GM11168 (cell line): ENCODE data around the gene ADAM17.
"Not testable (repeated sequence)": the region's sequence is repeated elsewhere in the genome, so short reads cannot be mapped to it uniquely, and the experiment has no call there.

ENCODE experiments used
- in situ Hi-C: fragments of 300-500 bp; cut with MboI; formaldehyde crosslinking; loops from one replicate; pipeline ENCODE4 v1.12.0; 2022; ENCODE audit warnings: low sequenced_read_pairs; ENCODE audit not compliant: unreplicated experiment

The ADAM17 gene

DNA sequence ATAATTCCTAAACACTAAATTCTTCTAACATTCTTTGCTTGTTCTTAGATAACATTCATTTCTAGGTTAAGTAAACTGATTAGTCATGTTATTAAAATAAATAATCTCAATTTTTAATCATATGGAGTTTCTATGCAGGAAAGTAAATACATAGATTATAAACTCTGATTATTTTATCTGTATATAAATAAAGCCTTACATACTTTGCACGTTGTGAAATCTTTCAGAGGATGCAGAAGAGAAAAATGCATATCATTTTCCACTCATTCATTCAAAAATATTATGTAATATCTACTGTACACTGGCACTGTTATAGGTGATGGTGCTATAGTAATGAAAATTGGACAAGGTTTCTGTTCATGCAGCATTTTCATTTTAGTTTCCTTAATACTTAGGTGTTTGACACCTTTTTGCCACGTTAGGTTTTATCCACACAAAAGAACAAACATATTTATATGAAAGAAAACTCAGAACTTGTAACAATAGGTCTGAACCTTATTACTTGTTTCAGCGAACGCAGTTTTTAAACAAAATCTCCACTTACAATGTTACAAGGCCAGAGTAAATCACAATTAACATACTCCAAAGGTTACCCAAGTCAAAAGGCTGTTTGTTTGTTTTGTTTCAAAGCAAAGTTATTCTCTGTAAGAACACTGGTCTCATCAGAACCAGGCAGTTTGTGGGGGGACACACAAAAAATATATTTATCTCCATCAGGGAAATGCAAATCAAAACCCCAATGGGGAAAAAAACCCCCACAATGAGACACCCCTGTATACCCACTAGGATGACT lies 27.4 kb downstream of the ADAM17 start:
- in situ Hi-C loops = no loop called here

DNA sequence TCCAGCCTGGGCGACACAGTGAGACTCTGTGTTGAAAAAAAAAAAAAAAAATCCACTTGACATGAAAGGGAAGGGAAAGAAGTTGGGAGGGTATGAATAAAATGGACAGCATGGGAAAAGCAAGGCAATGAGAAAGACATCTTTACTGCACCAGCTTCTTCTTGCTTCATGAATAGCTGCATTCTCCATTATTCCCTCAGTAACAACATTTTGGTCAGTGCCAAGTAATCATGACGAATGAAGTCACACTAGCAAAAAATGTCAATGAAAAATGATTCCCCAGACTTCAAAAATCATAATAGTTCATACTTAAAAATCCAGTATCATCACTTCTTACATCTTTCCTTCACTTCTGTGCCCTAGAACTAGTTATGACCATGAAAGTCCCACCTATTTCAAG lies 30.4 kb downstream of the ADAM17 start:
- in situ Hi-C loops = no loop called here

DNA sequence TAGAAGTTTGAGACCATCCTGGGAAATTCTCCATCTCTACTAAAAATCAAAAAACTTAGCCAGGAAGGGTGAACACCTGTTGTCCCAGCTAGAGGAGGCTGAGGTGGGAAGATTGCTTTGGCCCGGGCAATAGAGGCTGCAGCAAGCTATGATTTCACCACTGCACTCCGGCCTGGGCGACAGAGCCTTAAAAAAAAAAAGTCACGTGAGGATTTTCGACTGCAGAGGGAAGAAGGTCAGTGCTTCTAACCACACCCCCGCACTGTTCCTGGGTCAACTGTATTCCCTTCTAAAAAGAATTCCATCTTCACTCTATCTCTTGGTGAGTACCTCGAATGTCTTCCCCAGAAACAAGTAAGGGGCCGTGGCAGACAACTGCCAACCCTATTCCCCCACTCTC lies 31.3 kb downstream of the ADAM17 start:
- in situ Hi-C loops = no loop called here

DNA sequence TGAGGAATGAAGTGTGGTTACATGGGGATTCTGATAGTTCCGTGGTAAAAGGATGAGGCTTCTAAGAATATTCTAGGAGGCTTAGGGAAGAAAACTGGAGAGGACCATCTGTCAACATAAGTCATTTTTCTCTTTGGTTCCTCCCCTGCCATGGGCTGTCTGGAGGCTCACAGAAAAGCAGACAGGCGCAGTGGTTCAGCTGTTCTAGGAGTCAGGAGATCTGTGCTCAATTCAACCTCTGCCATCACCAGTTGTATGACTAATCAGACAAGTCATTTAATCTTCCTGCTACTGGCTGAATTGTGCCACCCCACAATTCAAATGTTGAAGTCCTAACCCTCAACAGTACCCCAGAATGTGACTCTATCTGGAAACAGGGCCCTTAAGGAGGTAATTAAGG lies 36.4 kb downstream of the ADAM17 start:
- in situ Hi-C loops = no loop called here

DNA sequence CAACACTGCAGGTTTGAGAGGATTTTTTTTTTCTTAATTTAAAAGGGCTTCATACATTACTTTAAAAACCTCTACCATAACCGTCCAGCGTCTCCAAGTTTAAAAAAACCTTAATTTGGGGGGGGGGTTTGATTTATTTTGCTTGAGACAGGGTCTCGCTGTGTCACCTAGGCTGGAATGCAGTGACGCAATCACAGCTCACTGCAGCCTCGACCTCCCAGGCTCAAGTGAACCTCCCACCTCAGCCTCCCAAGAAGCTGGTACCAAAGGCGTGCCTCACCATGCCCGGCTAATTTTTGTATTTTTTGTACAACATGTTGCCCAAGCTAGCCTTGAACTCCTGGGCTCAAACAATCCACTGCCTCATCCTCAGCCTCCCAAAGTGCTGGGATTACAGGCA lies 36.9 kb downstream of the ADAM17 start:
- in situ Hi-C loops = no loop called here

DNA sequence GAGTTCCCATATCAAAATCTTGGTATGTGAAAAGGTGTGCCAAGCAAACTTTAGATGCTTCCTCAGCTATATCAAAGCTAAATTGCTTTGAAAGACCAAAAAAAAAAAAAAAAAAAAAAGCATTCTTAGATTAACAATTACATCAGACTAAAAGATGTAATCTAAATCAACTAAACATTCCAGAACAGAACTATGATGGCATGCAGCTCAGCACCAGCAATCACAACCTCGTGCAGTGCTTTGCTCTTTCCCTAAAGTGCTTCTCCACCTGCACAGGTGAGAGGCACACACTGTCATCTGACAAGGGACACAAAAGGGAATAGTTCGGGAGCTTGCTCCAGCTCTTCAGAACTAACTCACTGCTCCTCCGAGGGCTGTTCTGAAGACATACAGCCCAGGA lies 37.5 kb downstream of the ADAM17 start:
- in situ Hi-C loops = no loop called here

DNA sequence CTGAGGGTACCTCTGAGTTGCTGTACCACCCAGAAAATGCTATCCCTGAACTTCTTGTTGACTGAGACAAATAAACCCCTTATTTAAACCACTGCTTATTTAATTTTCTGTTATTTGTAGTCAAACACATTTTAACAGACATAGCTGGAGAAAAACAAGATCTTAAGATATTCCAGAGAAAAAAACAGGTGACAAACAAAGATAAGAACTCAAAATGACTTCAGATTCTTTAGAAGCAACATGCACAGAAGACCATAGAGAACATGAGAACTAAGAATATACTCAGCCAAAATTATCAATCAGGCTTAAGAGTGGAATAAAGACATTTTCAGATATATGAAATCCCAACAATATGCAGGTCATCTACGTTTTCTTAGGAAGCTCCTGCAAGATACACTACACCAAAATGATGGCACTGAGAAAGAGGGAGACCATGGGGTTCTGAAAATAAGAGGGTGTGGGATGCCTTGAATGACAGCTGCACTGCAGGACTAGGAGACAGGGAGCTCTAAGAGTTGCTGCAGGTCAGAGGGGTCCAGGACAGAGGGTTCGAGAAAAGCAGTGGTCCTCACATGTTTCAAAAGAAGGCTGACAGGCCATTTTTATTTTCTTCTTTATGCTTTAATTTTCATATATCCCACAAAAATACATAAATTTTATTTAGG lies 38.4 kb downstream of the ADAM17 start:
- in situ Hi-C loops = no loop called here

DNA sequence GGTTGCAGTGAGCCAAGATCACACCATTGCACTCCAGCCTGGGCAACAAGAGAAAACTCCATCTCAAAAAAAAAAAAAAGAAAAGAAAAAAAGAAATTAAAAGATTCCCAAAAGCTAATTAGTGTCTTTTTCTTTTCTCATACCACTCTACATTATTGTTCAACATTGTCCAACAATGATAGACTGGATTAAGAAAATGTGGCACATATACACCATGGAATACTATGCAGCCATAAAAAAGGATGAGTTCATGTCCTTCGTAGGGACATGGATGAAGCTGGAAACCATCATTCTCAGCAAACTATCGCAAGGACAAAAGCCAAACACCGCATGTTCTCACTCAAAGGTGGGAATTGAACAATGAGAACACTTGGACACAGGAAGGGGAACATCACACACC lies 41.7 kb downstream of the ADAM17 start:
- in situ Hi-C loops = not testable (repeated sequence)

DNA sequence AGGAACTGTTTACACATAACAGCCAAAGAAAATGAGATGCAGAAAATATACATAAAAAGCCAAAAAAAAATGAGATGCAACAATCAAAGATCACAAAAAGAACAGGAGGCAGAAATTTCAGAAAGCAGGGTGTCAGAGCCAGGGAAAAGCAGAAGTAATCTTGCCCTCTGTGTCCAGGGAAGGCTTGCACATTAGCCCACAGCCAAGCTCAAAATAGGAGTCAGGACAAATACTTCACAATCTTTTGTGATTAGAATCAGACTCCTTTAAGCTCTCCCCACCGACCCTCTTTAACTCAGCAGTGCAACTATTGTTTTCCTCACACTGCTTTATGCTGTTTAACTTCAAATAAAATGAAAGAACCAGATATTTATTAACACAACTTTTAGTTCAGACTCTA lies 46.7 kb downstream of the ADAM17 start:
- in situ Hi-C loops = no loop called here

DNA sequence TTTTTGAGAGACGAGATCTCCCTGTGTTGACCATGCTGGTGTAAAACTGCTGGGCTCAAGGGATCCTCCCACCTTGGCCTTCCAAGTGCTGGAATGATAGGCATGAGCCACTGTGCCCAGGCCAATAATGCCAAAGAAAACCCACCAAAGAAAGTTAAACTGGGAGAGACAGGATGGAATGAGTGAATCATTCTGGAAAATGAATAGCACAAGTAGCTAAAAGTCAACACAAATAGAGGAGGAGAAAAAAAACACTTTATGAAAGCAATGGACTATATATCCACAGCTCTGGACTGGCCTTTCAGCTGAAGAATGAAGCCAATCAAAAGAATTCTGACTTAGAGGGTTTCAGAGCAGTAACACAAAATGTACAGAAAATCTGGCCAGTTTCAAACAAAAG lies 57.4 kb downstream of the ADAM17 start:
- in situ Hi-C loops = no loop called here

DNA sequence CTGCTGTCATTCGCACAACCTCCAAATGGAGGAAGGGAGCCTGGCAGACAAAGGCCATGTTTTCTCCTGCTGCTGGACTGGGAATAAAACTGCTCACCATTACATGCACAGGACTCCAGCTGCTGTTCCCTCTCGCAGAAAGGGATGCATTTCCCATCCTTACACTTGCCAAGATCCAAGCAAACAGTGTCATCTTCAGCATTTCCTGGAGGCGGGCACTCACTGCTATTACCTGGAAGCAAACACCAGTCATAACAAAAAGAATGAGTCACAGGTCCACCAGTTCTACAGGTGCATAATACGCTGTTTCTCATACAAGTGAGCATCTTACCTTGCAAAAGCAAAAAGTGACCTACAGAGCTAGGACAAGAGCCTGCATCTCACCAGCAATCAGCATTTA lies 58.6 kb downstream of the ADAM17 start:
- in situ Hi-C loops = no loop called here

DNA sequence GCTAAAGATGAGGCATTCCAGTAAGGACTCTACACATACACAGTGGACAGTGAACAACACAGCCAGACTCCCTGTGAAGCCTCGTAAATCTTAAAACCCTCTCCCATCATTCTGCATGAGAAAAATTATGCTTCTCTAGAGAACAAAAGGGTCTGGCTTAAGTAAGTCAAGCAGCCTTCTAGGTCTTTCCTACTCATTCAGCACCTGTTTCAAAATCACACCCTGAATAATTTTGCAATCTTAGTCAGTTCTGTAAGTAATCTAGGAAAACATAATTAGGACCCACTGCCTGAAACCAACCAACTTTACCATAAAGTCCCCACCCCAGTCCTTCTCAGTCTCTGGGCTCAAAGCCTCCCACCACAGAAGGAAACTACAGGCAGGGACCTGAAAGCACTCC lies 61.5 kb downstream of the ADAM17 start:
- in situ Hi-C loops = no loop called here

DNA sequence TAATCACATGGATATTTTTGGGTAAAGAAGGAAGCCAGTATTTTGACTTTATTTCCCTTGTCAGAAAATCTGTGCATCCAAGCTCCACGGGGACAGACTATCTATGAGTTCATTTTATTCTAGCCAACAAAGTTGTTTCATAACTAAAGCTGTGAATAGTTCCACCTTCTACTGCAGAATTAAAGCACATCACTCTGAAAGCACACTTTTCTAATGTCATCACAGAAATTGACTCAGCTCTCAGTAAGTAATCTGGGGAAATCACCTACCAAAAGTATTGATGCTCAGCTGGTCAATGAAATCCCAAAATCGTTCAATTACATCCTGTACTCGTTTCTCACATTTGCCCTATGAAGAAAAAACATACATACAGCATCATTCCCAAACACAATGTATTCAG lies 62.2 kb downstream of the ADAM17 start:
- in situ Hi-C loops = no loop called here

DNA sequence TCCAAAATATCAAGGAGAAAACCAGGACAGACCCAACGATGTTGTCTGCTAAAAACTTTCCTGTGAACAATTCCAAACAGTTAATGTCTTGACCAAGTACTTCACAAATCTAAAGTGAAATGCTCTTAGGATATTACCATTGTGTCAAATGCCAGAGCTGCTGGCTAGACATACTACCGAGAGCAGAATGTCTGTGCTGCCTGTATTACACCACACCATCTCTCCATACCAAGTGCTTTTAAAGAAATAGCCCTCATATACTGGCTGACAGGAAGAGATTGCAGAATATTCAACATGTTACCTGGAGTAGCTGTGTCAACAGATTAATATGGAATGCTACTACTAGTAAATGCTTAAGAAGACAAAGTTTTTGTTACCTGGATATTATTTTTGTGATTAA lies 62.7 kb downstream of the ADAM17 start:
- in situ Hi-C loops = no loop called here

DNA sequence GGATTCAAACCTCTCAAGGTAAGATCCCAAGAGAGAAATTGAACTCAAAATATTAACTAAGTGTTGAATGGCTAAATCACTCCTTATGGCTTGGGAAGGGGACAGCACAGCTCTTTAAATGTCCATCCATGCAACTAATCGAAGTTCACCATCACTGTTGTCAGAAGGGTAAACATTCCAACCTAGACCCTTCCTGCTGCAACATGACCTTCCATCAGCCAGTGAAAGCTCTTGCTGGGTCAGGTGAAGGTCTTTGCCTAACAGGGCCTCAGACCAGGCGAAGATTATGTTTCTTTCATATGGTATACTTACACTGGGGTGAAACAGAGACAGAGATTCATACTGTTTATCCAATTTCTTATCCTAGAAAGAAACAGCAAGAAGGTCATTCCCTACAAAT lies 64.8 kb downstream of the ADAM17 start:
- in situ Hi-C loops = no loop called here

DNA sequence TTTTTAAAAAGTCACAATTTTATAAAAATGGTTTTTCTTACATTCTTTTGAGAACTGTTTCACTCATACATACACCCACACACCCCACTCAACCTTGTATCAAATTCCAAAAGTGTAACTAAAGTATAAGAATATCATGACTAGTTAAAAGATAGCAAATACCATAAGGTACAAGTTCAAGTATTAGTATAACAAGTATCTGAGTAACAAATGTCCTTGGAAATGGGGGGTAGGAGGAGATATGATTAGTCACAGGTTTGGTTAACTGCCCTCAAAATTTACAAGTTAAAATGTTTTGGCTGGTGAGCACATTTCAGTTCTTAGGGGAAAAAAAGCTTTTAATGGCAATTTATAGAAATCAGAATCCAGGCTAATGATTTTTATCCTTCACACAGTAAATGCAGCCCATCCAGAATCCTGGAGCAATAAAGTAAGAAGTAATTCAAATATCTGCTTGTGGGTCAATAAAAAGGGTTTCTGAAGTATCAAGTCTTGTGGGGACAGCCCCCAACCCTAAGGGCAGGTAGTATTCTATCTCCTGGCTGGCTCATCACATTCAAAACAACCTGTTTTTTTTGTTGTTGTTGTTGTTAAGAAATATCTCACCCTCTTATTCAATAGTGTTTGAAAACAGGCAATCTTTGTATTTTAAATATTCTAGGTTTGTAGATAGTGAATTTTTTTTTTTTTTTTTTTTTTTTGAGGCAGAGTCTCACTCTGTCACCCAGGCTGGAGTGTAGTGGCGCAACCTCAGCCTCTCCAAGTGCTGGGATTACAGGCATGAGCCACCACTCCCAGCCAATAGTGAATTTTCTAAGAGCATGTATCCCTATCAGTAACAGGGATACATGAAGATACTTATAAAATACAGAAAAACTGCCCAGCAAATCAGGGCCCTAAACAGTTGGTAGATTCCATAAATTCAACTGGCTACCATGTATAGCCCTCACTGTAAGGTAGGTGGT lies 66.8 kb downstream of the ADAM17 start:
- in situ Hi-C loops = no loop called here

DNA sequence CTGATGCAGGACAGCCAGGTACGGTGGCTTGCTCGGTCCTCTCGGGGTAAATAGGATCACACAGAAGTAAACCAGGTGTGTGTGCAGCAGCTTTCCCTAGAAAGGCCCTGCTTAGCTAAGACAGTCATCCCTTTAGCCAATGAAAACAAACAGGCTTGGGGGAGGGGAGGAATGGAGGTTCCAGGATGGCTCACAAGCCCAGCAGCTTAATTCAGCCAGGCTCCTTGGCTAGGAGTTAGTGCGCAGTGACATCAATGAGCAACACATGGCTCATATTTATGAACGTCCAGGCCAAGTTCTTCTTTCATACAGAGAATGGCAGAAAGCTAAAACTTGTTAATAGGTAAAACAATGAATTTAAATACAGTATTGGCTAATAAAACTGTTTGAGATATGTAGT lies 71.1 kb downstream of the ADAM17 start:
- in situ Hi-C loops = no loop called here

DNA sequence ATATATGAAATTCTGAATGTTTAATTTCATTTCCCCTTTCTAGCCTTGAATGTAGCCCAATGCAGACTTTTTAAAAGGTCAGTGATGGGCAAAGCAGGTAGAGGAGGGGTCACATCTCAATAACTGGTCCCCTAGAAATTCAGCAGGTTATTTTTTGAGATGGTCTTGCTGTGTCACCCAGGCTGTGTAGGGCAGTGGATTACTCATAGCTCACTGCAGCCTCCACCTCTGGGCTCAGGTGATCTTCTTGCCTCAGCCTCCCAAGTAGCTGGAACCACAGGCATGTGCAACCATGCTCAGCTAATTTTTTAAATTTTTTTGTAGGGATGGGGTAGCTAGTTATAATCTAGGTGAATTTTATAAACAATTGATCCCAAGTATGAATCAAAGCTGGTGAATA lies 72.5 kb downstream of the ADAM17 start:
- in situ Hi-C loops = no loop called here

DNA sequence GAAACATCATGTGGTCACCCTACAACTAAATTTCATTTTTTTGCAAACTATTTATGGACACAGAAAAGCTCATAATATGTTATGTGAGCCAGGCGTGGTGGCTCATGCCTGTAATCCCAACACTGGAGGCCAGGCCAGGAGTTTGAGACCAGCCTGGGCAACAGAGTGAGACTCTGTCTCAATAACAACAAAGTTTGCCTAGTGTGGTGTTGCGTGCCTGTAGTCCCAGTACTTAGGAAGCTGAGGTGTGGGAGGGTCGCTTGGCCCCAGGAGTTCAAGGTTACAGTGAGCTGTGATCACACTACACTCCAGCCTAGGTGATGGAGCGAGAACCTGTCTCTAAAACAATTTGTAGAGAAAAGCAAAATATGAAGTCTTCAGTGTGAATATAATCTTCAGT lies 75.5 kb downstream of the ADAM17 start:
- in situ Hi-C loops = no loop called here

DNA sequence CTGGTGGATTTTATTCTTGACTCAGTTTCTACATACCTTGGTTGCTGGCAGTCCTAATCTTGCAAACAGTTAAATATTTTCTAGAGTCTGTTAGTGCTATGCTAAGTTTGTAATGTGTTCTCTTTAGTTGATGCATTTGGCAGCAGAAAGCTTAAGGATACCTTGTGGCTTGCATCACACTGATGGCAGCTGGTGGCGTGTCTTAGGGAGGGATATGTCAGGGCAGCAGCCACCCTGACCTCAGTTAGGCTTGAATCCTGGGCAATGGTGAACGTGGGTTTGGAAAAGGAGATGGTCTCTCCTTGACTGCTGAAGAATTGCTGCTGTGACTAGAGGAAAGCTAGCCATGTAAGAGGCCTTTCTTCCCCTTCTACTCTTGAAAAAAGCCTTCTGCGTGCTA lies 77.1 kb downstream of the ADAM17 start:
- in situ Hi-C loops = no loop called here

DNA sequence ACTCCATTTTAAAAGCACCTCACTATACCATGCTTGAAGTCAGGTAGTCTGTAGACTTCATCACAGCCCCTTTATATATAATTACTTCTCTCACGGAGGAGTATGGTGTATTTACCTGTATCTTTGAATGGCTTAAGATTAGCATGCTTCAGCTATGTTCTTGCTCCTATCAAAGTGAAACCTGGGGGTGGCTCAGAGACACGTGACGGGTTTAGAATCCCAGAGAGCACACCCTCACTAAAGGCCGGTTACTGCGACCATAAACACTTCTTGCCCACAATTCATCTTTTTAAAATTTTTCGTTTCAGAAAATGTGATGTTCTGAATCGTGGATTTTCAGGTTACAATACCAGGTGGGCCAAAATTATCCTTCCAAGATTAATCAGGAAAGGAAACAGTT lies 77.7 kb downstream of the ADAM17 start:
- in situ Hi-C loops = no loop called here
